Cardiac fibroblast (primary cell): ENCODE results near the gene TMED10.
A peak's percentile ranks its signal among the peaks of the same experiment; 100 is the strongest.
"Not testable (repeated sequence)": the region's sequence is repeated elsewhere in the genome, so short reads cannot be mapped to it uniquely, and the experiment has no call there.

ENCODE experiments used
- DNase-seq, 2 donors: peaks; one replicate each; pipeline versions ENCODE4 v3.0.0 to v3.0.0-alpha.2; 2010; ENCODE audit warnings: low read depth in 2 of 2
- H3K4me3 ChIP-seq, 2 donors: replicated peaks in 1 of 2; 1 replicate in 1 of 2; 2 replicates in 1 of 2; pipeline ENCODE4 v1.5.1; 2011; ENCODE audit warnings: low read depth in 2 of 2, low read length in 2 of 2, mild to moderate bottlenecking in 2 of 2, moderate library complexity in 1 of 2
- CTCF ChIP-seq: IDR thresholded peaks from one replicate; pipeline ENCODE4 v1.5.1; 2011; ENCODE audit warnings: low read depth, mild to moderate bottlenecking, low read length, inconsistent platforms

The TMED10 gene

GRCh38 chr14:75139185-75139584 lies 37.2 kb downstream of the TMED10 start:
- H3K4me3 ChIP-seq = no peak overlapping the region
- no peak for TF ChIP-seq CTCF
- DNase-seq = no peak

- peak in 1 of 2 donors; percentile 22 for DNase-seq
- H3K4me3 ChIP-seq = no peak overlapping the region
- TF ChIP-seq CTCF = no peak
These were observed 37.9 kb downstream of the TMED10 start for GRCh38 chr14:75138492-75138891.

DNA sequence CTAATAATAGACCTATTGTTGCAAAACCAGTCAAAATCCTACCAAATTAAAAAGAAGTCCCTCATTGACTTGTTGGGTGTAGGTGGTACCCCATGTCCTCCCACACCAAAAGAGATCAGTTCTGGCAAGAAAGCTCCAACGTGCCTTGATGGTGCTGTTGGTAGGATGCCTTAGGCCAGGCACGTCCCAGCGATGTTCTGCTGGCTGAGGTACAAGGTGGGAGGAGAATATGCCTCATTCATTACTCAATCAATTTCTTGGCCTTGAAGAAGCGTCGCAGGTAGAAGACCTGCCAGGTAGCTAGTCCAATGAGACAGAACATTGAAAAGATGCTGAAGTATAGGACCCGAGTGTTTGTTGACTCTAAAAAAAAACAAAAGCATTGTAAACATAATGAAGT lies 41.8 kb downstream of the TMED10 start:
- no peak overlapping the region for H3K4me3 ChIP-seq
- no peak for DNase-seq
- no peak for TF ChIP-seq CTCF

GRCh38 chr14:75133597-75133996 lies 42.8 kb downstream of the TMED10 start:
- DNase-seq = no peak
- no peak for TF ChIP-seq CTCF
- H3K4me3 ChIP-seq = no peak overlapping the region

DNA sequence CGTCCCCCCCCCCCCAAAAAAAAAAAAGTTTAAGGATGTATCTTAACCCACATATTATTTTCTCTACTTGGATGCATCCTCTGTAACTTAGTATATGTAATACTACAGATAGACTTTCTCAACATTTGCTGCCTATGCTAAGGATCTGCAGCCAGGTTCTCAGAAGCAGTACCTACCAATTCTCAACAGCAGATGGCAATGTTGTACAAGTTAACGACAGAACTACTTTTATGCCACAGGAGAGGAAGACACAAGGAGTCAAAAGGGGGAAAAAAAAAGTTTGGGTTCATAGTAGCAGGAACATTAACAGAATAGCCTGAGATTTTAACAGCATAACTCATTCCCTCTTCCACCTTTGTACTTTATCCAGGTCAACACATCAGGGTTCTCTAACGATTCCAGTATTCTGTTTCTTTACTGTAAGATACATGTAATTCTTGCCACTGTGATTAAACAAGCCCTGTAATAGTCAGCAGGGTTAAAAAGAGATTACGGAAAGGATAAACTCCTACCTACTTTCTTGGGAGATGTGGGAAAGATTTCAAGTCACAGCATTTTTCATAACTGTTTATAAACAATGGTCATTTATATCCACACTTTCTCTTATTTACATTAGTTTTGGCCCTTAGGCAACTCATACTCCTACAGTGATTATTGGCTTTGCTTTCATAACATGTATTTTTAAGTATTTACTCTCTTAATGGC lies 43.9 kb downstream of the TMED10 start:
- peak; percentile 88 to 89 for DNase-seq
- no peak overlapping the region for H3K4me3 ChIP-seq
- peak; percentile 79 for TF ChIP-seq CTCF

DNA sequence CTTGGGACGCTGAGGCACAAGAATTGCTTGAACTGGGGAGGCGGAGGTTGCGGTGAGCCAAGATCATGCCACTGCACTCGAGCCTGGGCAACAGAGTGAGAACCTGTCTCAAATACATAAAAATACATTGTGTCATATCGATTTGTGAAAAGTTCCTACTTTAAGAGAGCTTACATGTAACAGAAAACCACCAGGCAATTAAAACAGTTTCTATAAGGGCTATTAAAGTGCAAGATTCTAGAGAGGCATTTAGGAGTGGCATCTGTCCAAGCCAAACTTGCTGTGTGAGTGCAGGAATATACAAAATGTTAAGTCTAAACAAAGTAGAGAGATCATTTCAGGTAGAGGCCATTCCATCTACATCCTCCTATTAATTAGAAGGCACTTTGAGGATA lies 47.8 kb downstream of the TMED10 start:
- no peak for DNase-seq
- TF ChIP-seq CTCF = no peak
- H3K4me3 ChIP-seq = no peak overlapping the region

GRCh38 chr14:75127903-75128595 lies 48.4 kb downstream of the TMED10 start:
- no peak for TF ChIP-seq CTCF
- DNase-seq = no peak
- peak overlapping the region in 1 of 2 donors; percentile 73 for H3K4me3 ChIP-seq

GRCh38 chr14:75127474-75127820 lies 49.0 kb downstream of the TMED10 start:
- H3K4me3 ChIP-seq = peak overlapping the region; percentile 47 to 73
- not testable (repeated sequence) for DNase-seq
